ENCODE measurements around the gene MYLIP.

MYLIP gene

DNA sequence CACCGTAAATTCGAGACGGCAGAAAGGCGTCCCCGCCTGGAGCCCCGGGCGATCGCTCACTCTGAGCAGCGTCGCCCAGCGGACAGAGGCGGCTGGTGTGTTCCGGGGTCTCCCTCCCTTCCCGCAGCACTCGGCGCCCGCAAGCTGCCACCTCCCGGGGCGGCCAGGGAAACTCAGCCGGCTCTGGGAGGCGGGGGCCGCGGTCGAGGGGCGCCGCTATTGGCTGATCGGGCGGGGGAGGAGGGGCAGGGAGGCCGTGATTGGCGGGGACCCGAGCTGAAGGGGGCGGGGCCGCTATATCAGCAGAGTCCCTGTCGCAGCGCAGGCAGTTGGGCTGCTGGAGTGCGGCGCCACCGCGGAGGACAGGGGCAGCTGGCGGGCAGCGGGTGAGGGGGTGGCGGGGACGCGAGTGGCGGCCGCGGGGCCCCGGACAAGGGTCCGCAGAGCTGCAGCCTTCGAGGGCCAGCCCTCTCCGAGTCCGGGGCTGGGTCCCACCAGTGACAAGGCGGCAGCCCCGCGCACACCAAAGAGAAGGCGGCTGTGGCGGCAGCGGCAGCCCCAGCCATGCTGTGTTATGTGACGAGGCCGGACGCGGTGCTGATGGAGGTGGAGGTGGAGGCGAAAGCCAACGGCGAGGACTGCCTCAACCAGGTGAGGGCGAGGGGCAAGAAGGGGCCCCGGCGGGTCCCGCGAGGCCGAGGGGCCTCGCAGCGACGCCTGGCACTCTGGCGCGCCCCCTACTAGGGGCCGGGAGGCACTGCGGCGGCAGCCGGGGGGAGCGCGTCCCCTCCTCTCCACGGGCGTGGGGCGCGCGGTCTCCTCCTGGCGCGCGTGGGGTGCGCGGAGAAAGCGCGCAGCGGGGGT, at the start of gene MYLIP:
MYLIP (plus strand) TSS at position 328 of the 864 bp plus-strand sequence; CDS start at position 565, 237 bp downstream.
- peak; percentile 95 for DNase-seq (ENCODE audit: low read depth, low spot score)

- no peak for DNase-seq (ENCODE audit: low read depth, low spot score)
Measured at GRCh38 chr6:16079354-16079753, 49.5 kb upstream of the MYLIP start.

- no peak for DNase-seq (ENCODE audit: low read depth, low spot score)
Measured at GRCh38 chr6:16080204-16080603, 48.7 kb upstream of the MYLIP start.

GRCh38 chr6:16081326-16081725, 47.6 kb upstream of the MYLIP start:
- DNase-seq (ENCODE audit: low read depth, low spot score): no peak

DNA sequence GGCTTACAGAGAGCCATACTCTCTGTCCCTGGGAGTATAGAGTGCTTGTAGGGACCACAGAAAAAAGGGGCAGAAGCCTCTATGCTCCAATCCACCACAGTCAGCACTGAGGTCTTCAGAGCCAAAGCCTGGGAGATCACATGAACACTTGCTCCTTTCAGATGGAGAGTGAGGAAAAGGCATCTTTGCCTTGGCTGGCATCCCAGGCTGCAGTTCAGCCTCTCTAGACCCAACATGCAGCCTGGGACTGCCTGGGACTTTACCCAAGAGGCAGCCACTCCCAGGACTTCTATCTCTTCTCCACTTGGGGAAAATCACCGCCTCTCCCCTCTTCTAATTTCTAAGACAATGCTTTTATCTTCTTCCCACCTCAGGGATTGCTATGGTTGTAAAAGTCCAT, 46.5 kb upstream of the MYLIP start:
- DNase-seq (ENCODE audit: low read depth, low spot score): no peak

GRCh38 chr6:16086965-16087364, 41.9 kb upstream of the MYLIP start:
- no peak for DNase-seq (ENCODE audit: low read depth, low spot score)

DNA sequence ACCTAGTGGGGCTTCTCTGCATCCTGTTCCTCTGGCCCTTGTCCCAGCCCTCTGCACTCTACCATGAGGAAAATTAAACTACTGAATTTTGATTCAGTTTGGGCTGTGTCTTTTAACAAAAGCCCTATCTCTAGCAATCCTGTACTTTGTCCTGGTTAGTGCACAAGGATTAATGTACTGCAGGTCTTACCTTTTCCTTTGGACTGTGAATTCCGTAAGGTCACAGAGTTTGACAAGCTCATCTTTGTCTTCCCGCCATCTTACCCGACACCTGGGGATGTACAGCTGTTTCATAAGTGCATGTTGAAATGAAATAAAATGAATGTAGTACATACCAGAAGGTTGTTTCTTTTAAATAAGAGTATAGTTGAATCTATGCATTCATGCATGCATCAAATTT, 41.5 kb upstream of the MYLIP start:
- no peak for DNase-seq (ENCODE audit: low read depth, low spot score)

- DNase-seq (ENCODE audit: low read depth, low spot score): no peak
Measured at GRCh38 chr6:16088409-16088808, 40.5 kb upstream of the MYLIP start.

- DNase-seq (ENCODE audit: low read depth, low spot score): no peak
Measured at GRCh38 chr6:16089232-16090062, 39.4 kb upstream of the MYLIP start.

GRCh38 chr6:16090452-16090851, 38.4 kb upstream of the MYLIP start:
- DNase-seq (ENCODE audit: low read depth, low spot score): no peak

GRCh38 chr6:16090920-16091319, 38.0 kb upstream of the MYLIP start:
- DNase-seq (ENCODE audit: low read depth, low spot score): no peak

DNA sequence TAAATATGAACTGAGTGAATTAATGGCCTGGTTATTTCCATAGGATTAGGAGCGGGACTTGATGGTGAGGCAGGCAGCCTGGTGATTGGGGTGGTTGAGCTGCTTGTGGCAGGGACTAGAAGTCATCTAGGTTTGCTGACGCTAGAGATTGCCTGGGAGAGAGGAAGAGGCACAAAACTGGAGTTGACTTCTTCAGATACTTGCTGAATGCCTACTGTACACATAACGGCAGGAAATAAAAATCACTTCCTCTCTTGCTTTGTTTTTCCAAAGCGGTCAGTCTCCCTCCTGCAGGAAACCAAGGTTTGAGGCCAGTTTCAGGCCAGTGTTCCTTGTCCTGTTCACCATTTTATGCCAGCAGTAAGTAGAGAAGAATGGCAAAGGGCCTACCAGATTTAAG, 36.7 kb upstream of the MYLIP start:
- no peak for DNase-seq (ENCODE audit: low read depth, low spot score)

DNA sequence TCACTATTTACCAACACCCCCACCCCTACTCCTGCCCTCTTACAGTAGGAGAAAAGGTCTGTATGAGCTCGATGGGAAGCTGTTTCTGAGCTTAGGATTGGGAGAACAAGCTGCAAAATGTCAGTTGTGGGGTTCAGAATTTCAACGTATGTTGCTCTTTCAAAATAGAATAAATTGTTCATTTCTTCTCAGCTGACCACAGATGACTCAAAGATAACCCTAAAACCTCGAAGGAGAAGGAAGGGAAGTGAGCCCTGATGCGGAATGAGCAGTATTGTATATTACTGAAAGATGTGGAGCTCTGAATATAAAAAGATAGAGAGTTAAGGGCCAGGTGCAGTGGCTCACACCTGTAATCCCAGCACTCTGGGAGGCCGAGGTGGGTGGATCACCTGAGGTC, 35.9 kb upstream of the MYLIP start:
- no peak for DNase-seq (ENCODE audit: low read depth, low spot score)

GRCh38 chr6:16095180-16095579, 33.7 kb upstream of the MYLIP start:
- DNase-seq (ENCODE audit: low read depth, low spot score): no peak

GRCh38 chr6:16097382-16098171, 31.3 kb upstream of the MYLIP start:
- no peak for DNase-seq (ENCODE audit: low read depth, low spot score)

- no peak for DNase-seq (ENCODE audit: low read depth, low spot score)
Measured at GRCh38 chr6:16098211-16098610, 30.7 kb upstream of the MYLIP start.

GRCh38 chr6:16102208-16102607, 26.7 kb upstream of the MYLIP start:
- DNase-seq (ENCODE audit: low read depth, low spot score): no peak

DNA sequence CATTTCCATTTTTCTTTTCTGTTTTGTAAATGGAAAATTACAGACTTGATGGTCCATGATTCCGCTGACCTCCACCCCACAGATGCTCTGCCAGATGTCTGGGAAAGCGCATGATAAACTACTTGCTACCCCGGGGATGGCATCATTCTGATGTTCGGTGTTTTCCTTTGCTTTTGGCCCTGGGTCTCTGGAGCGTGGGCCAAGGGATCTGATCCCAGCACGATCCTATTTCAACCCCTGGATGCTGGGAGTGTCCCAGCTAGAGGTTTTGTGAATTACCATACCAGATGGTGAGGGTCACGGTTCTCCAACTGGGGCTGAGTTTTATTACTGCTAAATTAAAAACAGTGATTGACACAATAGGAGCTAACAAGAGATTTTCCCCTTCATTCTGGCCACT, 25.2 kb upstream of the MYLIP start:
- no peak for DNase-seq (ENCODE audit: low read depth, low spot score)

DNA sequence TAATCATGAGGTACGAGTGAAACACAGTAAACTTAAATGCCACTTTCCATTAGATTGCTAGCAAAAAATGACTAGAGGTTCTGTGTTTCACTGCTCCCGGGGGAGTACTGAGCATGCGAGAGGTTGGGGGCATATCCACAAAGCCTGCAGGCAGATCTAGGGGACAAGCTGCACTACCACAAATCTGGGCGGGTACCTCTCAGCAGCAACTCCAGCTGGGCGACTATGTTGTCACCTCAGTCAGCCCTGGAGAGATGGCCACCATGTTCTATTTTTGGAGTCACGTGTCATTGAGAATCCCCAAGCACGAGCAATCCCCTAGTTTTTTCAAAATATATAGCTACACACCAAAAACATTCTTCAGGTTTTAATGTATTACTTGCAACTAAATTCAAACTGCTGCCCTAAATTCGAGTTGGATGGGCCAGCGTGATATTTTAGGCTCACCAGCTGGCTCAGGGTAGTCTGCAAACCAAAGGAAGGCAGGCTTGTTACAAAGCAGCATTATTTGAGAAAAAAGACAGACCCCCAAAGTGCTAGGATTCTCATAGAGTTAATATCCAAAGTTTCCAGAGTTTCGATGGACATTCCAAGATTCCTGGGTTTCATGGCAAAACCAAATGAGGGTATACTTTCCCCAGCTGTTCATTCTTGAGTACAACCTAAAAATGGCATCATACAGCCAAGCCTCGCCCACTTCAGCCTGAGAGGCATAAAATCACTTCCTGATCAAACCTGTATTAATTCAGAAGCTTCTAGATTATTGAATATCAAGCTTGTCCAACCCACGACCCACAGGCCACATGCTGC, 24.1 kb upstream of the MYLIP start:
- no peak for DNase-seq (ENCODE audit: low read depth, low spot score)

- DNase-seq (ENCODE audit: low read depth, low spot score): no peak
Measured at GRCh38 chr6:16105854-16106253, 23.0 kb upstream of the MYLIP start.
